ENCODE data around the gene IKBIP.
"Not testable (repeated sequence)": the region's sequence is repeated elsewhere in the genome, so short reads cannot be mapped to it uniquely, and the experiment has no call there.

DNA sequence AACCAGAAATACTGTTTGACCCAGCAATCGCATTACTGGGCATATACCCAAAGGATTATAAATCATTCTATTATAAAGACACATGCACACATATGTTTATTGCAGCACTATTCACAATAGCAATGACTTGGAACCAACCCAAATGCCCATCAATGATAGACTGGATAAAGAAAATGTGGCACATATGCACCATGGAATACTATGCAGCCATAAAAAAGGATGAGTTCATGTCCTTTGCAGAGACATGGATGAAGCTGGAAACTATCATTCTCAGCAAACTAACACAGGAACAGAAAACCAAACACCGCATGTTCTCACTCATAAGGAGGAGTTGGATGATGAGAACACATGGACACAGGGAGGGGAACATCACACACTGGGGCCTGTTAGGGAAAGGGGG lies 67.8 kb downstream of the IKBIP start:
- not testable (repeated sequence) for TF ChIP-seq HIC1, SCRT2, ZNF174, ZNF362, ZNF2, GLI4, ZNF416 (tag by site-specific recombination; IDR thresholded peaks at IDR 0.05)
- TF ChIP-seq, protein P1, sequence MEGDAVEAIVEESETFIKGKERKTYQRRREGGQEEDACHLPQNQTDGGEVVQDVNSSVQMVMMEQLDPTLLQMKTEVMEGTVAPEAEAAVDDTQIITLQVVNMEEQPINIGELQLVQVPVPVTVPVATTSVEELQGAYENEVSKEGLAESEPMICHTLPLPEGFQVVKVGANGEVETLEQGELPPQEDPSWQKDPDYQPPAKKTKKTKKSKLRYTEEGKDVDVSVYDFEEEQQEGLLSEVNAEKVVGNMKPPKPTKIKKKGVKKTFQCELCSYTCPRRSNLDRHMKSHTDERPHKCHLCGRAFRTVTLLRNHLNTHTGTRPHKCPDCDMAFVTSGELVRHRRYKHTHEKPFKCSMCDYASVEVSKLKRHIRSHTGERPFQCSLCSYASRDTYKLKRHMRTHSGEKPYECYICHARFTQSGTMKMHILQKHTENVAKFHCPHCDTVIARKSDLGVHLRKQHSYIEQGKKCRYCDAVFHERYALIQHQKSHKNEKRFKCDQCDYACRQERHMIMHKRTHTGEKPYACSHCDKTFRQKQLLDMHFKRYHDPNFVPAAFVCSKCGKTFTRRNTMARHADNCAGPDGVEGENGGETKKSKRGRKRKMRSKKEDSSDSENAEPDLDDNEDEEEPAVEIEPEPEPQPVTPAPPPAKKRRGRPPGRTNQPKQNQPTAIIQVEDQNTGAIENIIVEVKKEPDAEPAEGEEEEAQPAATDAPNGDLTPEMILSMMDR (tag by site-specific recombination; IDR thresholded peaks at IDR 0.05): not testable (repeated sequence)
- TF ChIP-seq, protein P2, sequence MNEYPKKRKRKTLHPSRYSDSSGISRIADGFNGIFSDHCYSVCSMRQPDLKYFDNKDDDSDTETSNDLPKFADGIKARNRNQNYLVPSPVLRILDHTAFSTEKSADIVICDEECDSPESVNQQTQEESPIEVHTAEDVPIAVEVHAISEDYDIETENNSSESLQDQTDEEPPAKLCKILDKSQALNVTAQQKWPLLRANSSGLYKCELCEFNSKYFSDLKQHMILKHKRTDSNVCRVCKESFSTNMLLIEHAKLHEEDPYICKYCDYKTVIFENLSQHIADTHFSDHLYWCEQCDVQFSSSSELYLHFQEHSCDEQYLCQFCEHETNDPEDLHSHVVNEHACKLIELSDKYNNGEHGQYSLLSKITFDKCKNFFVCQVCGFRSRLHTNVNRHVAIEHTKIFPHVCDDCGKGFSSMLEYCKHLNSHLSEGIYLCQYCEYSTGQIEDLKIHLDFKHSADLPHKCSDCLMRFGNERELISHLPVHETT (tag by site-specific recombination; IDR thresholded peaks at IDR 0.05): not testable (repeated sequence)
- TF ChIP-seq, protein P3, sequence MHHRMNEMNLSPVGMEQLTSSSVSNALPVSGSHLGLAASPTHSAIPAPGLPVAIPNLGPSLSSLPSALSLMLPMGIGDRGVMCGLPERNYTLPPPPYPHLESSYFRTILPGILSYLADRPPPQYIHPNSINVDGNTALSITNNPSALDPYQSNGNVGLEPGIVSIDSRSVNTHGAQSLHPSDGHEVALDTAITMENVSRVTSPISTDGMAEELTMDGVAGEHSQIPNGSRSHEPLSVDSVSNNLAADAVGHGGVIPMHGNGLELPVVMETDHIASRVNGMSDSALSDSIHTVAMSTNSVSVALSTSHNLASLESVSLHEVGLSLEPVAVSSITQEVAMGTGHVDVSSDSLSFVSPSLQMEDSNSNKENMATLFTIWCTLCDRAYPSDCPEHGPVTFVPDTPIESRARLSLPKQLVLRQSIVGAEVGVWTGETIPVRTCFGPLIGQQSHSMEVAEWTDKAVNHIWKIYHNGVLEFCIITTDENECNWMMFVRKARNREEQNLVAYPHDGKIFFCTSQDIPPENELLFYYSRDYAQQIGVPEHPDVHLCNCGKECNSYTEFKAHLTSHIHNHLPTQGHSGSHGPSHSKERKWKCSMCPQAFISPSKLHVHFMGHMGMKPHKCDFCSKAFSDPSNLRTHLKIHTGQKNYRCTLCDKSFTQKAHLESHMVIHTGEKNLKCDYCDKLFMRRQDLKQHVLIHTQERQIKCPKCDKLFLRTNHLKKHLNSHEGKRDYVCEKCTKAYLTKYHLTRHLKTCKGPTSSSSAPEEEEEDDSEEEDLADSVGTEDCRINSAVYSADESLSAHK (tag by site-specific recombination; IDR thresholded peaks at IDR 0.05): not testable (repeated sequence)
